RWPE2 (cell line): ENCODE measurements around the gene GAREM1.

ENCODE experiments used
- ATAC-seq: fragments of 200-7000 bp; cut with Tn5 transposase; 3 replicates; pipeline ENCODE4 v1.9.1; 2021; ENCODE audit warnings: low read depth
- DNase-seq: peaks from one replicate; pipeline ENCODE4 v3.0.0-alpha.2; 2020; ENCODE audit warnings: low spot score
- H3K27ac ChIP-seq: fragments of 450-650 bp; 2 replicates; pipeline ENCODE4 v1.5.1; 2017; ENCODE audit warnings: mild to moderate bottlenecking; ENCODE audit not compliant: poor library complexity, severe bottlenecking
- H3K27me3 ChIP-seq: fragments of 250-450 bp; sonication (Bioruptor Pico); 2 replicates; pipeline ENCODE4 v1.5.1; 2021; ENCODE audit warnings: mild to moderate bottlenecking, moderate library complexity; ENCODE audit not compliant: insufficient read depth, poor library complexity, severe bottlenecking
- H3K36me3 ChIP-seq: fragments of 250-450 bp; sonication (Bioruptor Pico); 2 replicates; pipeline ENCODE4 v1.5.1; 2020; ENCODE audit warnings: low read depth, mild to moderate bottlenecking, moderate library complexity
- H3K4me1 ChIP-seq: fragments of 250-450 bp; sonication (Bioruptor Pico); 2 replicates; pipeline ENCODE4 v1.5.1; 2021; ENCODE audit warnings: mild to moderate bottlenecking, moderate library complexity; ENCODE audit not compliant: insufficient read depth, poor library complexity, severe bottlenecking
- H3K4me3 ChIP-seq: fragments of 250-450 bp; sonication (Bioruptor Pico); 2 replicates; pipeline ENCODE4 v1.5.1; 2021; ENCODE audit warnings: mild to moderate bottlenecking, moderate library complexity; ENCODE audit not compliant: severe bottlenecking
- H3K9me3 ChIP-seq: fragments of 250-450 bp; sonication (Bioruptor Pico); 2 replicates; pipeline ENCODE4 v1.5.1; 2021; ENCODE audit warnings: mild to moderate bottlenecking, moderate library complexity; ENCODE audit not compliant: severe bottlenecking
- TF ChIP-seq, protein P1 (sequence below): fragments of 450-650 bp; IDR thresholded peaks from one replicate; pipeline ENCODE4 v1.5.1; 2017; ENCODE audit warnings: mild to moderate bottlenecking, moderate library complexity; ENCODE audit not compliant: poor library complexity, severe bottlenecking

Gene GAREM1

DNA sequence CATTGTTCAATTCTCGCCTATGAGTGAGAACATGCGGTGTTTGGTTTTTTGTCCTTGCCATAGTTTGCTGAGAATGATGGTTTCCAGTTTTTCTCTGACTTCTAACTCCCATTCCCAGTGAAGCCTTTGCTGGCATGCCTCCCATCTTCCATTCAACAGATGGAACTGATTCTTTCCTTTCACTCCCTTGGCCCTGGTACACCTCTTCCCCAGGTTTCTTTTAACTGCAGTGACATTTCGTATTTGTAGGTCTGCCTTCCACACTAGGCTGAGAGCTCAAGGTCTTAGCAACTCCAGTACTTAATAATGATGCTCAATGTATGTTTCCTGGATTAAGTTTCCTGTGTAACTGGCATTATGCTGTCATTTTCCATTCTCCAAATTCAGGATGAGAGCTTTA, 48.5 kb downstream of the GAREM1 start:
- H3K27ac ChIP-seq, result no peak overlapping the region
- TF ChIP-seq, protein P1, sequence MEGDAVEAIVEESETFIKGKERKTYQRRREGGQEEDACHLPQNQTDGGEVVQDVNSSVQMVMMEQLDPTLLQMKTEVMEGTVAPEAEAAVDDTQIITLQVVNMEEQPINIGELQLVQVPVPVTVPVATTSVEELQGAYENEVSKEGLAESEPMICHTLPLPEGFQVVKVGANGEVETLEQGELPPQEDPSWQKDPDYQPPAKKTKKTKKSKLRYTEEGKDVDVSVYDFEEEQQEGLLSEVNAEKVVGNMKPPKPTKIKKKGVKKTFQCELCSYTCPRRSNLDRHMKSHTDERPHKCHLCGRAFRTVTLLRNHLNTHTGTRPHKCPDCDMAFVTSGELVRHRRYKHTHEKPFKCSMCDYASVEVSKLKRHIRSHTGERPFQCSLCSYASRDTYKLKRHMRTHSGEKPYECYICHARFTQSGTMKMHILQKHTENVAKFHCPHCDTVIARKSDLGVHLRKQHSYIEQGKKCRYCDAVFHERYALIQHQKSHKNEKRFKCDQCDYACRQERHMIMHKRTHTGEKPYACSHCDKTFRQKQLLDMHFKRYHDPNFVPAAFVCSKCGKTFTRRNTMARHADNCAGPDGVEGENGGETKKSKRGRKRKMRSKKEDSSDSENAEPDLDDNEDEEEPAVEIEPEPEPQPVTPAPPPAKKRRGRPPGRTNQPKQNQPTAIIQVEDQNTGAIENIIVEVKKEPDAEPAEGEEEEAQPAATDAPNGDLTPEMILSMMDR, result no peak
- no peaks in the 10 kb centered on the region for H3K9me3 ChIP-seq
- no peaks in the 10 kb centered on the region for H3K27me3 ChIP-seq
- peaks cover 11% of the 10 kb centered on the region for H3K4me1 ChIP-seq
- no peaks in the 10 kb centered on the region for H3K36me3 ChIP-seq
- ATAC-seq (no peak), DNase-seq (no peak)
- no peak overlapping the region for H3K4me3 ChIP-seq

DNA sequence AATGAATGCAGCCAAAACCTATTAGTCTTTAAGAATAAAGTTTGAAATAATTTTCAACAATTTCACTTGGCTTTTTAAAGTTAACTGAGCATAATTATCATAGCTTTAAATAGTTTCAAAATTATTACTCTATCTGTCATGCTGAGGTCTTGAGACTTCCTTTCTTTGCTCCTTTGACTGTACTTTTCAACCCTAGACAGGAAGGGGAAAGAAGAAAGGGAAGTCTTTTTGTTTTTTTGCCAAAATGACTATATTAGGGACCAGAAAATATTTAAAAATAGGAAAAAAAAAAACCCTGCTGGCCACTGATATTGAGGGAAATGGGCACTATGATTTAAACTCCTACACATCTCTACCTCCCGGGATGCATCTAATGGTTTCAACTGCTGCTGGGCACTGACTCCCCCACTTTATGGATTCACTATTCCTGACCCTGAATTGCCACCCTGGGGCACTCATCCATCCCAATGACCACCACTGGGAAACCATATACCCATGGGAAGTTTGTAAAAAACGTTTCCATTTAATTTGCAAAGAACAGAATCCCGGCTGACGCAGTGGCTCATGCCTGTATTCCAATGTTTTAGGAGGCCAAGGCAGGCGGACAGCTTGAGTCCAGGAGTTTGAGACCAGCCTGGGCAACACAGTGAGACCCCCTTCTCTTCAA, 50.5 kb downstream of the GAREM1 start:
- Histone ChIP-seq H3K4me3 (no peak overlapping the region), H3K36me3 (no peaks in the 10 kb centered on the region), H3K27ac (no peak overlapping the region), H3K4me1 (peaks cover under 1% of the 10 kb centered on the region), H3K27me3 (no peaks in the 10 kb centered on the region), H3K9me3 (no peaks in the 10 kb centered on the region)
- no peak for ATAC-seq
- TF ChIP-seq, protein P1, result no peak
- DNase-seq, result no peak

DNA sequence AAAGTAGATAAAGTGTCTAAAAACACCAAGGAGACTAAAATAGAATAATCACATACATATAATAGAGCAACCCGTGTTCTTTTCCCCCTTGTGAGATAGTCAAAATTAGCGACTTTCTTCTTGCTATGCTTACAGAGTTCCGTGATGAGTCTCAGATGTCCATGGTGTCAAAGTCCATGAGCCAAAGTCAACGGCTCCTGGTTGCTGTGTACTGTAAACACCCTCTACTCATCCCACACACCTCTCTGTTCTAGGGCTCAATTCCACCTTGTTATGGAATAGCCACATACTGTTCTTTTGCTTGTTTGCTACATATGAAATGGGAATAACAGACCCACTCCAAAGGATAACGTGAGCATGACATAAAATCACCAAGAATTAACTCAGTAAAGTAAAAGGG, 52.5 kb downstream of the GAREM1 start:
- Histone ChIP-seq H3K4me3 (no peak overlapping the region), H3K9me3 (no peaks in the 10 kb centered on the region), H3K27me3 (no peaks in the 10 kb centered on the region), H3K27ac (no peak overlapping the region), H3K4me1 (no peaks in the 10 kb centered on the region), H3K36me3 (no peaks in the 10 kb centered on the region)
- TF ChIP-seq, protein P1, result no peak
- ATAC-seq (no peak), DNase-seq (no peak)

DNA sequence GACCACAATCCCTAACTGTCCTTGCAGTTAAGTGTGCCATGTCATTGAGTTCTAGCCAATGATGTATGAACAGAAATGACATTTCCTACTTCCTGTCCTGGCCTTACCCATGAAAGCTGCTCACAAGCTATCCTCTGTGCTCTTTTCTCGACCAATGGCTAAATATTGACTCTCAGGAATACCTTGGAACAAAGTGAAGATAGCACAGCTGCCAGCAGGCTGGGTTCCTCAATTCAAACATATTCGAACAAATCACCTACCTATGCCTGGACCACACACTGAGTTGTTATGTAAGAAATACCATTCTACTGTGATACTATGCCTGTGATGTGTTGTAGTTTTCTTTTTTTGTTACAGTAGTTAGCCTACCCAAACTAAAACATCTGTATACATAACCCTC, 65.1 kb downstream of the GAREM1 start:
- Histone ChIP-seq H3K4me3 (no peak overlapping the region), H3K36me3 (no peaks in the 10 kb centered on the region), H3K9me3 (no peaks in the 10 kb centered on the region), H3K27me3 (no peaks in the 10 kb centered on the region), H3K4me1 (no peaks in the 10 kb centered on the region), H3K27ac (no peak overlapping the region)
- DNase-seq (no peak), ATAC-seq (no peak)
- TF ChIP-seq, protein P1, result no peak

DNA sequence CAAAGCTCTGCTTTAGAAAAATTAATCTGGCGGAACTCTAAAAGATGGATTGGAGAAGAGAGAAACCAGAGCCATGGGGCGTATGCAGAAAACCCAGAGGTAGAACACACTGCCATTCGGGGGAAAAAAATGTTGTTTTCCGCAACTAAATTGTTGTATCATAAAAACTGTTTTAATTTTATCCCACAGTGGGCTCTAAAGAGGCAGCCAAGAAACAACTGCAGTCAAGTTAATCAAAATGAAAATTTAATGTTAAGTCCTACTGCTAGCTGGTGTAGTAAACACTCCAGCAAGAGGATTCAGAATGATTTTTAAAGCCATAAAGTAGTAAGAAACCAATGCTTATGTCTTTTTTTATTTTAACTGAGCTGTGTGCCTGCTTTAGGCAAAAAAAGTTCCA, 69.1 kb downstream of the GAREM1 start:
- Histone ChIP-seq H3K4me1 (no peaks in the 10 kb centered on the region), H3K36me3 (no peaks in the 10 kb centered on the region), H3K4me3 (no peak overlapping the region), H3K27me3 (no peaks in the 10 kb centered on the region), H3K9me3 (no peaks in the 10 kb centered on the region), H3K27ac (no peak overlapping the region)
- no peak for DNase-seq
- TF ChIP-seq, protein P1, result no peak
- no peak for ATAC-seq
